Measurements from ENCODE around the gene PEAK3.

Gene PEAK3

DNA sequence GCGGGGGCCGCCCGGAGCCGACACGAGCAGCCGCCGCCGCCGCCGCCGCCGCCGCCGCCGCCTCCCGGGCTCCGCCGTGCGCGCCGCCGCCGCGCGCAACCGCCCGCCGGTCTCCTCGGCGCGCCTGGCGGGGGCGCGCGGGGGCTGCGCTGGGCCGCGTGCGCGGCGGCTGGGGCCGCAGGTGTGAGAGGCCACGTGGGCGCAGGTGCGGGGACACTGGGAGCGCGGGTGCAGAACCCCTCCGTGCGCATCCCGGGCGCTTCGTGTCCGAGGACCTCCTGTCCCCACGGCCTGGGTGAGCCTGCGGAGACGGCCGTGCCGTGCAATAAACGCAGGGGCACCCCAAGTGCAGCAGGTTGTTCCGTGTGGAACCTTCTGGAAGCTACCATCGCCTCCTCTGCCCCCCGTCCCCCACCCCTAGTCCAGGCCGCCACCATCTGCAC, 26.2 kb upstream of the PEAK3 start, which contains the start of gene LINGO3:
Gene LINGO3, minus strand, starts transcription at position 41 of the 443 bp plus-strand sequence. CDS start 16,378 bp downstream, outside the sequence.
- H3K27ac ChIP-seq = no peak within 1 kb of the TSS
- POLR2A ChIA-PET (ENCODE audit: low non-redundant PET) = no interaction called here
- TF ChIP-seq, protein P1, sequence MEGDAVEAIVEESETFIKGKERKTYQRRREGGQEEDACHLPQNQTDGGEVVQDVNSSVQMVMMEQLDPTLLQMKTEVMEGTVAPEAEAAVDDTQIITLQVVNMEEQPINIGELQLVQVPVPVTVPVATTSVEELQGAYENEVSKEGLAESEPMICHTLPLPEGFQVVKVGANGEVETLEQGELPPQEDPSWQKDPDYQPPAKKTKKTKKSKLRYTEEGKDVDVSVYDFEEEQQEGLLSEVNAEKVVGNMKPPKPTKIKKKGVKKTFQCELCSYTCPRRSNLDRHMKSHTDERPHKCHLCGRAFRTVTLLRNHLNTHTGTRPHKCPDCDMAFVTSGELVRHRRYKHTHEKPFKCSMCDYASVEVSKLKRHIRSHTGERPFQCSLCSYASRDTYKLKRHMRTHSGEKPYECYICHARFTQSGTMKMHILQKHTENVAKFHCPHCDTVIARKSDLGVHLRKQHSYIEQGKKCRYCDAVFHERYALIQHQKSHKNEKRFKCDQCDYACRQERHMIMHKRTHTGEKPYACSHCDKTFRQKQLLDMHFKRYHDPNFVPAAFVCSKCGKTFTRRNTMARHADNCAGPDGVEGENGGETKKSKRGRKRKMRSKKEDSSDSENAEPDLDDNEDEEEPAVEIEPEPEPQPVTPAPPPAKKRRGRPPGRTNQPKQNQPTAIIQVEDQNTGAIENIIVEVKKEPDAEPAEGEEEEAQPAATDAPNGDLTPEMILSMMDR (conservative IDR thresholded peaks at IDR 0.05; ENCODE audit: low read depth) = no peak
- CTCF ChIA-PET = no interaction called here
- no peak for DNase-seq (ENCODE audit: low spot score)

DNA sequence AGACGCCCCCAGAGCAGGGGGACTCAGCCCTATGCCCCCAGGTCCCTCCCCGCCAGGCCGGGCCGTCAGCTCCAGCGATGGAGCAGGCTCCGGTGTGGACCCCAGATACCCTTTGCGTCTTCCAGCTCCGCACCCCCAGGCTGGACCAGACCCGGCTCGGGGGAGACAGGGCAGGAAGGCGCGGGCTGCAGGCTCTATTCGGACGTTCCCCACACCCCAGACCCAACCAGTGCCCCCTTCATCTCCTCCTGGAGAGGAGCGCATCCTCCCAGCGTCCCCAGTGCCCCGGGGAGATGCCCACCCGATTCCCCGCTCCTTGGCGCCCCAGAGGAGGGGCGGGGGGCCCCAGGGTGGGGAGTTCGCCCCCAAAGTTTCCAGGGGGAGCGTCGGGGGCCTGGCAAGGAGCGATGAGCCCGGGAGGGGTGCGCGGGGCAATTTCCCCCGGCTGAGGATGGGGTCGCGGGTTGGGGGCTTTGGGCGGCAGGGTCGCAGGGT, 25.6 kb upstream of the PEAK3 start:
- no peak for DNase-seq (ENCODE audit: low spot score)
- no peak overlapping the region for H3K27ac ChIP-seq
- ChIA-PET CTCF (no interaction called here), POLR2A (ENCODE audit: low non-redundant PET) (no interaction called here)
- TF ChIP-seq, protein P1 (conservative IDR thresholded peaks at IDR 0.05; ENCODE audit: low read depth) = no peak

DNA sequence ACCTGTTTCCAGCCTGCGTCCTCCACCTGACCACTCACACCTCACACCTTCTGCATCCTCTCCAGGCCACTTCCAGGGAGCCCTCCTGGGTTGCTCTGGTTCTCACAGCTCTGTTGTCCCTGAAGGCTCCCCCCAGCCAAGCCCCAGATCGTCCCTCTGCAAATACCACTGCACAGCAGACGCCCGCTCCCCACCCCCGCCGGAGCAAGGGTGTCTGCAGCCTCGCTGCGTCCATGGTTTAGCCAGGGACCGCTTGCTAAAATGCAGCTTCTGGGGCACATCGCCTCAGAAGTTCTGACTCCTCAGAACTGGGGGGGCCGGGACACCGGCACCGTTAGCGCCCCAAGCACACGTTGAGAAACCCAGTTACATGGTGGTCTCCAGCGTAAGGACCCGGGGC, 25.0 kb upstream of the PEAK3 start:
- POLR2A ChIA-PET (ENCODE audit: low non-redundant PET) = interaction anchor here (0.7 kb wide), 1 partner anchor 19 kb away, joined by 3 read pairs; no protein-coding TSS in a partner anchor
- no peak overlapping the region for H3K27ac ChIP-seq
- TF ChIP-seq, protein P1 (conservative IDR thresholded peaks at IDR 0.05; ENCODE audit: low read depth) = no peak
- CTCF ChIA-PET = no interaction called here
- DNase-seq (ENCODE audit: low spot score) = no peak

DNA sequence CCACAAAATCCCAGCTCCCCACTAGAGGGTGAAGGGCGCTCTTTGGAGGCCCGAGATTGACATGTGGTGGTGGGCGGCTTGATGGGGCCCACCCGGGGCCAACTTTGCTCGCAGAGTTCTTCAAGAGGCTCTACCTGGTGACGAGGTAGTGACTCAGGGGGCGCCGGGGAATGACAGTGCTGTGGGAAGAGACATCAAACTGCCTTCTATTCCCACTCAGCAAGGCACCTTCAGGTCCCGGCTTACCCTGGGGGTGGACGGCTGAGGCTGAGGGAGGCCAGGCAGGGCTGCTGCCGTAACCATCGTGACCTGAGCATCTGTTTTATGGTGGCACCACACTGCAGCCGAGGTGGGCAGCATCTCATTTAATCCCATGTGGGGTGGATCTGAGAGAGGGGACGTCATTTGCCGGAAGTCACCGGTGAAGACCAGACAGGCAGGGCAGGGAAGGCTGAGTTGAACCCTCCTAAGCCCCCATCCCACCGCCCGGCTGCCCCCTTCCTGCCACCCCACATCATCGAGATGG, 24.4 kb upstream of the PEAK3 start:
- H3K27ac ChIP-seq = no peak overlapping the region
- CTCF ChIA-PET = no interaction called here
- no peak for DNase-seq (ENCODE audit: low spot score)
- TF ChIP-seq, protein P1 (conservative IDR thresholded peaks at IDR 0.05; ENCODE audit: low read depth) = no peak
- POLR2A ChIA-PET (ENCODE audit: low non-redundant PET) = interaction anchor here (0.7 kb wide), 1 partner anchor 19 kb away, joined by 3 read pairs; no protein-coding TSS in a partner anchor

DNA sequence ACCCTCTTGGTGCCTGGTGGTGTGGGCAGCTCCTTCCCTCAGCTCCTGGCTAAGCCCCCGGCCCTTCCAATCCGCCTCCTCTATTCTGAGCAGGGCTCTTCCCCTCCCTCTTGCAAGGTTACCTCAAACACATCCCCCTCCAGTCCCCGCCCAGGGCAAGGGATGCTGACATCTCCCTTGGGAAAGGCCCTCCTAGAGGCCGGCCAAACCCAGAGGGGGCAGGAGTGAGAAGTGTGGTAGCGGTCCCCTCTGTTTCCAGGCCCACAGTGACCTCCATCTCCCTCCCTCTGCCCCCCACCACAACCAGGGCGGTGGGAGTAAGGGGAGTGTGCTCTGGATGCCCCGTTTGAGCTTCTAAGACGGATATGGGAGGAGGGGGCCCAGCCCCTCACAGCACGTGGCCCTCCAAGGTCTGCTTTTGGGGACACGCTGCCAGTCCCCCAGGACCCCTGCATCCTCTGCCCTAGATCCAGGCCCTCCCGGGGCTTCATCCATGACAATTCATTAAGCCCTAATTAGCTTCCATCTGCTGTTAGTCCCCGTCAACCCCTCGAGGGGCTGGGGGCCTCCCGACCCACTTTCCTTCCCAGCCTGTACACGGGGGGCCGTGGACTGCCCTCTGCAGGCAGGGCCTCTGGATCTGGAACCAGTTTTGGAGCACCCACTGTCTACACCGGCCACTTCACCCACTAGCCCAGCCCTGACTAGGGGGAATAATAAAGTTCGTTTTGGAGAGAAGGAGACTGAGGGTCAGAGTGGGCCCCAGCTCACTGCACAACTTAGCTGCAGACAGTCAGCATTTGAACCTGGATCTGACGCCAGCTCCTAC, 23.7 kb upstream of the PEAK3 start:
- DNase-seq (ENCODE audit: low spot score) = no peak
- POLR2A ChIA-PET (ENCODE audit: low non-redundant PET) = no interaction called here
- TF ChIP-seq, protein P1 (conservative IDR thresholded peaks at IDR 0.05; ENCODE audit: low read depth) = no peak
- no peak overlapping the region for H3K27ac ChIP-seq
- CTCF ChIA-PET = no interaction called here

DNA sequence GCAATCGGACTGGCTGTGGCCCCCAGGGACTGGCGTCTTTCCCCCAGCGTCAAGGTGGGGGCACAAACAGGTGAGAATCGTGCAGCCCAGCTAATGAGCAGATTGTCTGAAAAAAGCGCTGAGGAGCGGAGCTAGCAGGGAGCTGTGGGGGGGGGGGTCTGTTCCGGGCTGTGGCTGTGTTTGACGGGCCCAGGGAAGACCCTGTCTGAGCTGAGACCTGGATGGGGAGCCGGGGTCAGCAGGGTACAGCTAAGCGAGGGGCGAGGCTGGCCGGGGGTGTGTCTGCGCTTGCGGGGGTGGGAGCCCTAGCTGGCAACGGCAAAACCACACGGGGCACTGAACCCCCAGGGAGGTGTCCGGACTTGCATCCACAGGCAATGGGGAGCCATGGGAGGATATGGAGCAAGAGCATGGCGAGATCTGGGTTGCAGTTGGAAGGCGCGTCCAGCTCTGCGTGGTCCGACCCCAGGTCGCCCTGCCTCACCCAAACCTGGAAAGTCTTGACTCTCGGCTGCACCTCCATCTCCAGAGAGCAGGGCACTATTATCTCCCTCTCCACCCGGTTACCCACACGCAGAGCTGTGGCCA, 21.3 kb upstream of the PEAK3 start:
- ChIA-PET POLR2A (ENCODE audit: low non-redundant PET) (interaction anchor here (0.7 kb wide), 1 partner anchor 129 kb away, joined by 3 read pairs; no protein-coding TSS in a partner anchor), CTCF (no interaction called here)
- TF ChIP-seq, protein P1 (conservative IDR thresholded peaks at IDR 0.05; ENCODE audit: low read depth) = no peak
- H3K27ac ChIP-seq = no peak overlapping the region
- DNase-seq (ENCODE audit: low spot score) = no peak

Data from RWPE1 (cell line).